HepG2 (cell line): Measurements from ENCODE around the gene CIAO2B.

ENCODE experiments used
- ARNT ChIP-seq: fragments of 450-650 bp; IDR thresholded peaks from 2 replicates; pipeline ENCODE4 v1.6.1; 2017
- CBX5 ChIP-seq: sonication (generic); formaldehyde crosslinking; IDR thresholded peaks from 2 replicates; pipeline ENCODE4 v1.4.0; 2020; ENCODE audit warnings: missing genetic modification reagents, borderline replicate concordance
- CREB1 ChIP-seq, 2 experiments: fragments of 450-650 bp in 1 of 2; IDR thresholded peaks; 2 replicates each; pipeline ENCODE4 v1.6.1; 2016 to 2017; ENCODE audit warnings: control low read depth in 1 of 2, mild to moderate bottlenecking in 1 of 2, missing compliant biosample characterization in 1 of 2, missing genetic modification characterization in 1 of 2
- EP300 ChIP-seq, 3 experiments: sonication (generic) in 1 of 3; formaldehyde crosslinking in 1 of 3; IDR thresholded peaks; 2 replicates each; pipeline versions ENCODE4 v1.5.1 to v1.6.1; 2011 to 2020; ENCODE audit warnings: low read depth in 2 of 3, low read length in 2 of 3, borderline replicate concordance in 1 of 3, improper control_type of control experiment in 1 of 3, mild to moderate bottlenecking in 1 of 3, missing genetic modification reagents in 1 of 3, moderate library complexity in 1 of 3
- HDAC1 ChIP-seq: sonication (generic); formaldehyde crosslinking; IDR thresholded peaks from 2 replicates; pipeline ENCODE4 v1.5.1; 2020; ENCODE audit warnings: mild to moderate bottlenecking, missing genetic modification reagents
- JUN ChIP-seq: sonication (generic); formaldehyde crosslinking; IDR thresholded peaks from 2 replicates; pipeline ENCODE4 v1.4.0; 2020; ENCODE audit warnings: mild to moderate bottlenecking, missing genetic modification reagents
- MYC ChIP-seq: sonication (generic); formaldehyde crosslinking; IDR thresholded peaks from 2 replicates; pipeline ENCODE4 v1.9.0; 2021; ENCODE audit warnings: missing genetic modification reagents, borderline replicate concordance
- NFE2L1 ChIP-seq: sonication (generic); formaldehyde crosslinking; IDR thresholded peaks from 2 replicates; pipeline ENCODE4 v1.4.0; 2020; ENCODE audit warnings: missing genetic modification reagents, mild to moderate bottlenecking, borderline replicate concordance
- RXRA ChIP-seq: sonication (generic); formaldehyde crosslinking; IDR thresholded peaks from 2 replicates; pipeline ENCODE4 v1.5.1; 2020; ENCODE audit warnings: missing genetic modification reagents
- TSC22D2 ChIP-seq: sonication (generic); formaldehyde crosslinking; IDR thresholded peaks from 2 replicates; pipeline ENCODE4 v1.5.1; 2020; ENCODE audit warnings: missing genetic modification reagents, mild to moderate bottlenecking, borderline replicate concordance
- ZFP36 ChIP-seq: fragments of 150-350 bp; IDR thresholded peaks from 2 replicates; pipeline ENCODE4 v1.6.1; 2018; ENCODE audit warnings: borderline replicate concordance, low read length, low read depth; ENCODE audit not compliant: partially characterized antibody
- ZNF382 ChIP-seq: sonication (generic); formaldehyde crosslinking; IDR thresholded peaks from 2 replicates; pipeline ENCODE4 v1.5.0; 2020; ENCODE audit warnings: missing genetic modification reagents, mild to moderate bottlenecking, borderline replicate concordance
- ZNF660 ChIP-seq: sonication (generic); formaldehyde crosslinking; IDR thresholded peaks from 2 replicates; pipeline ENCODE4 v1.5.1; 2020; ENCODE audit warnings: mild to moderate bottlenecking, low read depth, missing genetic modification reagents, borderline replicate concordance

GRCh38 chr16:66915041-66915440 is 19.2 kb downstream of the CIAO2B start:
- no peak for TF ChIP-seq NFE2L1
- no peak for TF ChIP-seq EP300 (IDR thresholded peaks at IDR 0.05; ENCODE audit: low read depth in 2 of 2, low read length in 2 of 2)
- TF ChIP-seq EP300 (CRISPR knock-in tag; IDR thresholded peaks at IDR 0.05; ENCODE audit: borderline replicate concordance) = no peak
- TF ChIP-seq ARNT = no peak
- no peak for TF ChIP-seq HDAC1 (CRISPR knock-in tag)
- no peak for TF ChIP-seq CREB1 (IDR thresholded peaks at IDR 0.05)
- no peak for TF ChIP-seq CREB1 (CRISPR knock-in tag; IDR thresholded peaks at IDR 0.05)
- no peak for TF ChIP-seq ZNF660 (CRISPR knock-in tag)
- no peak for TF ChIP-seq JUN (CRISPR knock-in tag)
- no peak for TF ChIP-seq ZFP36
- no peak for TF ChIP-seq TSC22D2 (CRISPR knock-in tag)
- TF ChIP-seq MYC (CRISPR knock-in tag) = no peak
- TF ChIP-seq ZNF382 (CRISPR knock-in tag) = no peak
- no peak for TF ChIP-seq RXRA (CRISPR knock-in tag)
- TF ChIP-seq CBX5 (CRISPR knock-in tag) = no peak
